Mucosa of stomach (tissue), 1 donor: ENCODE data around the gene SNX8.

Source experiments
- H3K27me3 ChIP-seq: one replicate; pipeline ENCODE4 v1.7.0; 2013; ENCODE audit warnings: mild to moderate bottlenecking, low read length; ENCODE audit not compliant: control insufficient read depth, insufficient read depth
- H3K36me3 ChIP-seq: one replicate; pipeline ENCODE4 v1.7.0; 2013; ENCODE audit warnings: low read length; ENCODE audit not compliant: control insufficient read depth, insufficient read depth
- H3K4me1 ChIP-seq: one replicate; pipeline ENCODE4 v1.7.0; 2013; ENCODE audit warnings: mild to moderate bottlenecking, low read length; ENCODE audit not compliant: control insufficient read depth, insufficient read depth
- H3K4me3 ChIP-seq: one replicate; pipeline ENCODE4 v1.7.0; 2013; ENCODE audit warnings: low read length
- H3K9ac ChIP-seq: one replicate; pipeline ENCODE4 v1.7.0; 2013; ENCODE audit warnings: mild to moderate bottlenecking, low read length, moderate library complexity
- H3K9me3 ChIP-seq: one replicate; pipeline ENCODE4 v1.7.0; 2013; ENCODE audit warnings: mild to moderate bottlenecking, low read length, moderate library complexity; ENCODE audit not compliant: control insufficient read depth
- donor health status: Pancreatic carcinoma.

Gene SNX8

DNA sequence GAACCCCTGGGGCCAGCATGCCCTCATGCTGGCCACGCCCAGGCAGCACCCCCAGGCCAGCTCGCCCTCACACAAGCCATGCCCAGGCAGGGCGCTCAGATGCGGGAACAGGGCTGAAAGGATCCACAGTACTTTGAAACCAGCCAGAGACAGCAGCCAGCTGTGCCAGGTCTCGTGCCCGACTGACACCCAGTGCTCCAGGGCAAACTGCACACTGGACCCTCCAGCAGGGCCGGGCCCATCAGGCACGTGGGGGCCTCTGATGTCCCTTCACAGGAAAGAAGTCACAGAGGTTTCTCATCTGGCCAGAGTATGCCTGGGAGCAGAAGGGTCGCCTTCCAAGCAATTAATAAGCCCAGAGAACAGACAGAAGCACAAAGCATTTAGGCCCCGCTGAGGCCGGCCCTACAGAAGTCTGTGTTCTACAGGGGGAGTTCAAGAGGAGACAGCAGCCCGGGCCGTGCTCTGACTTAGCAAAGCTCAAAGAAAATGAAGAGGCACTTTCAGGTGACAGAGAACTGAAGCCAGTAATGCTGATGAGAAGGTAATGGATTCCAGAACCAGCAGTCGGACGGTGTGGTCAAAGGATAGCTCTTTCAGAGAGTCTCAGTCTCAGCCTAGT lies 102.9 kb downstream of the SNX8 start:
- H3K36me3 ChIP-seq: no peaks in the 10 kb centered on the region
- no peaks in the 10 kb centered on the region for H3K27me3 ChIP-seq
- H3K4me1 ChIP-seq: no peaks in the 10 kb centered on the region
- no peak overlapping the region for H3K9ac ChIP-seq
- H3K9me3 ChIP-seq: no peaks in the 10 kb centered on the region
- no peak overlapping the region for H3K4me3 ChIP-seq

DNA sequence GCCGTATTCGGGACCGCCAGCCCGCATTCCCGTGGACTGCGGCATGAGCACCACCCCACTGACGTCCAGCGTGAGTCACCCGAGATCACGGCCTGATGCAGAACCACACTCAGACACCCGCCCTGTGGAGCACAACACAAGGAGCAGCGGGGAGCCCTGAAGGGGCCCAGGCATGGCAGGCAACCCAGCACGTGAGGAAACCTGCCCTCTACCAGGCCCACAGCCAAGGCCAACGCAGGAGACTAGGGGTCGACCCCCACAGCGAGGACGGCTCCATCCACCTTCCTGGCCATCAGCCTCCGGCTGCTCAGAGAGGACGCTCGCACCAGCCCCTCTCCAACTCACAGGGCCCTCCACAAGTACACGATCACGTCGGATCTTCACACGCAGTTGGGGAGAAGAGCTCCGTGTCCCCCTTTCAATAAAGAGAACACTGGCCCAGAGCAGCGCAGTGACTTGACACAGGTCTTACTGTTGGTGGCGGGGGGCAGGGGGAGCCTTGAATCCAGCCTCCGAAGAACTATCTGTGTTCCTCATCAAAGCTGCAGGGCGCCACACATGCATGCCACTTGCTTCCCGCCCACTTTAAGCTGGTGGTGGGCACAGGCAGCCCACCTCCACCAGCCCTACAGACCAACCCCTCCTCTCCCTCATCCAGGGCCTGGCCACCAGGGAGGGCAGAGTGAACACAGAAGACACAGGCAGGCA lies 103.5 kb downstream of the SNX8 start:
- no peaks in the 10 kb centered on the region for H3K4me1 ChIP-seq
- H3K36me3 ChIP-seq: no peaks in the 10 kb centered on the region
- H3K4me3 ChIP-seq: no peak overlapping the region
- no peak overlapping the region for H3K9ac ChIP-seq
- no peaks in the 10 kb centered on the region for H3K27me3 ChIP-seq
- H3K9me3 ChIP-seq: no peaks in the 10 kb centered on the region

DNA sequence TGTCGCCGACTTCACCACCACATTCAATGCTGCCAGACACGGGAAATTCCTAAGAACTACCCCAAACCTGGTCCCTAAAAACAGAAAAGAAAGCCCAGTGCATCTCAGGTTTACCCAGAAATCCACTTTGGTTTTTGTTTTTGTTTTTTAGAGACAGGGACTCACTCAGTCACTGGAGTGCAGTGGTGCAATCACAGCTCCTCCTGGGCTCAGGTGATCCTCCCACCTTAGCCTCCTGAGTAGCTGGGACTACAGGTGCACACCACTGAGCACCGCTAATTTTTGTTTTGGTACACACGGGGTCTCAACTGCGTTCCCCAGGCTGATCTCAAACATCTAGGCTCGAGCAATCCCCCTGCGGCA lies 104.3 kb downstream of the SNX8 start:
- Histone ChIP-seq H3K4me1 (no peaks in the 10 kb centered on the region), H3K27me3 (no peaks in the 10 kb centered on the region), H3K4me3 (no peak overlapping the region), H3K9me3 (no peaks in the 10 kb centered on the region), H3K36me3 (no peaks in the 10 kb centered on the region), H3K9ac (no peak overlapping the region)

DNA sequence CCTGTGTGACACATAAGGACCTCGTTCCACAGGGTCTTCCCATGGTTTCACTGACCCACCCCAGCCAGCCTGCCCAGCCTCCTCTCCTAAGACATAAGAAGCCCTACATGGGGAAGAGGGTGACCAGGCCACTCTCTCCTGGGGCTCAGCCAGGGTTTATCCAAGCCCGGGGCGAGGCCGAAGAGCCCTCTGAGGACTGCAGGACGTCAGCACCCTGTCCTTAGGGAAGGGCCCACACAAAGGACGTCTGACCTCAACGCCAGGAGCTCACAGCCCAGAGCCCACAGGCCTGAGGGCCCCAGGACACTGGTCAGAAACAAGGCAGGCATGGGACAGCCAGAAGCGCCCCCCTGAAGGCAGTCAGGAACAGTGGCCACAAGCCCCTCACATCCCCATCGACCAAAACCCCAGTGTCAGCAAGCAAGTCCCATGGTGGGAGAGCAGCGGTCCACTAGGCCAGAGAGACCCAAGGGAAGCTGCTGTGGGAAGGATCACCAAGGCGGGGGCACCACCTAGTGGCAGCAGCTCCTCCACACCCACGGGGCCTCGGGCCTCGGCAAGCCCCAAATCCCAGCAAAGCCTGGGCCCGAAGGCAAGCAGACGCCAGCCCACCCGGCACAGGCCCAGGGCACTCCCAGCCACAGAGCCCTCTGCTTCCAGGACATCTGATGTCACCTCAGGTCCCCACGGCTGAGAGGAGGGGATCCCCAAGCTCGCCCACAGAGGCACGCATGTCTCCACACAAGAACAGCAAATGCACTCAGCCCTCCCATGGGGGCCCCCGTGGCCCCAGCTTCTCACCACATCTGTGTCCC lies 104.9 kb downstream of the SNX8 start:
- Histone ChIP-seq H3K4me3 (no peak overlapping the region), H3K36me3 (no peaks in the 10 kb centered on the region), H3K9ac (no peak overlapping the region), H3K9me3 (no peaks in the 10 kb centered on the region), H3K4me1 (no peaks in the 10 kb centered on the region), H3K27me3 (no peaks in the 10 kb centered on the region)

GRCh38 chr7:2208712-2209111 lies 105.5 kb downstream of the SNX8 start:
- H3K9me3 ChIP-seq: no peaks in the 10 kb centered on the region
- no peaks in the 10 kb centered on the region for H3K4me1 ChIP-seq
- no peak overlapping the region for H3K9ac ChIP-seq
- H3K27me3 ChIP-seq: no peaks in the 10 kb centered on the region
- no peaks in the 10 kb centered on the region for H3K36me3 ChIP-seq
- H3K4me3 ChIP-seq: no peak overlapping the region

GRCh38 chr7:2205036-2205780 lies 109.0 kb downstream of the SNX8 start:
- Histone ChIP-seq H3K27me3 (no peaks in the 10 kb centered on the region), H3K4me3 (no peak overlapping the region), H3K9me3 (no peaks in the 10 kb centered on the region), H3K9ac (no peak overlapping the region), H3K4me1 (no peaks in the 10 kb centered on the region), H3K36me3 (no peaks in the 10 kb centered on the region)

DNA sequence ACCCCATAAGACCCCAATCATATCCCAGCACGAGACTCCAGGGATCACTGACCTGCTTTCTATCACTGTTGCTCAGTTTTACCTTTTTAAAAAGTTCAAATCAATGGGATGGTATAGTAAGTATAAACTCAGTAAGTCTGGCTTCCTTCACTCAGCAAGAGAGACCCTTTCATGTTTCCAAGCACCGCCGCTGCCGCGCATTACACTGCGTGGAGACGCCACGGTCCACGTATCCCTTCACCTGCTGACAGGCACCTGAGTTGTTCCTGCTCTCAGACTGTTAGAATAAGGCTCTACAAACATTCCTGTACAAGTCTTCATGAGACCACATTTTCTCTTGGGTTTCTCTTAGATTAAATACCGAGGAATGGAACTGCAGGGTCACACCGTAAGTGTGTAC lies 109.8 kb downstream of the SNX8 start:
- Histone ChIP-seq H3K36me3 (no peaks in the 10 kb centered on the region), H3K9me3 (no peaks in the 10 kb centered on the region), H3K27me3 (no peaks in the 10 kb centered on the region), H3K4me1 (no peaks in the 10 kb centered on the region), H3K9ac (no peak overlapping the region), H3K4me3 (no peak overlapping the region)

- Histone ChIP-seq H3K9ac (no peak overlapping the region), H3K36me3 (no peaks in the 10 kb centered on the region), H3K4me3 (no peak overlapping the region)
Measured at GRCh38 chr7:2203766-2204300, 110.4 kb downstream of the SNX8 start.

GRCh38 chr7:2202901-2203765 lies 111.1 kb downstream of the SNX8 start:
- Histone ChIP-seq H3K9ac (no peak overlapping the region), H3K9me3 (no peaks in the 10 kb centered on the region), H3K27me3 (no peaks in the 10 kb centered on the region), H3K4me3 (no peak overlapping the region), H3K4me1 (no peaks in the 10 kb centered on the region), H3K36me3 (no peaks in the 10 kb centered on the region)

More at GRCh38 chr7:2203766-2204300, 110.4 kb downstream of the SNX8 start:
- Histone ChIP-seq H3K27me3 (no peaks in the 10 kb centered on the region), H3K4me1 (no peaks in the 10 kb centered on the region), H3K9me3 (no peaks in the 10 kb centered on the region)

- Histone ChIP-seq H3K36me3 (no peaks in the 10 kb centered on the region), H3K9ac (no peak overlapping the region), H3K27me3 (no peaks in the 10 kb centered on the region)
Measured at GRCh38 chr7:2202361-2202761, 111.9 kb downstream of the SNX8 start.

More at GRCh38 chr7:2202361-2202761, 111.9 kb downstream of the SNX8 start:
- Histone ChIP-seq H3K9me3 (no peaks in the 10 kb centered on the region), H3K4me1 (no peaks in the 10 kb centered on the region), H3K4me3 (no peak overlapping the region)
